Mammary epithelial cell (primary cell): ENCODE measurements around the gene SLC4A4.

Source experiments
- CTCF ChIP-seq, 2 donors: IDR thresholded peaks in 1 of 2; conservative IDR thresholded peaks in 1 of 2; 2 replicates each; pipeline ENCODE4 v1.5.1; 2011 to 2012; ENCODE audit warnings: inconsistent platforms in 2 of 2, low read length in 2 of 2, mild to moderate bottlenecking in 2 of 2, control low read depth in 1 of 2, low read depth in 1 of 2; ENCODE audit not compliant: insufficient read depth in 1 of 2; ENCODE audit errors: extremely low read depth in 1 of 2
- EZH2 ChIP-seq: IDR thresholded peaks from 2 replicates; pipeline ENCODE4 v1.6.1; 2012; ENCODE audit warnings: low read length, inconsistent platforms, borderline replicate concordance

- TF ChIP-seq CTCF (conservative IDR thresholded peaks at IDR 0.05 in 1 of 2, IDR thresholded peaks at IDR 0.05 in 1 of 2; ENCODE audit: extremely low read depth in 1 of 2, insufficient read depth in 1 of 2, low read depth in 1 of 2, low read length in 2 of 2) (no peak), EZH2 (no peak)
Observed at GRCh38 chr4:71476240-71476639, 137.4 kb downstream of the SLC4A4 start.
